ENCODE measurements around the gene ADIG. TPM values are rescaled to one million over a fixed set of nuclear protein-coding genes. Genes with fewer than 3 reads are reported as not detected.
A peak's percentile ranks its signal among the peaks of the same experiment; 100 is the strongest.

The ADIG gene
- total and polyA plus RNA-seq, 2 of the 13 experiments (the other 11 are each of a cell fraction or from before 2014, with no cell fraction given) = 0.15 TPM; not detected in 1

- peak; percentile 69 for TF ChIP-seq HMGXB3 (CRISPR knock-in tag; IDR thresholded peaks at IDR 0.05; ENCODE audit: borderline replicate concordance)
- peak; percentile 96 for TF ChIP-seq ZNF747 (CRISPR knock-in tag; IDR thresholded peaks at IDR 0.05; ENCODE audit: borderline replicate concordance)
- TF ChIP-seq ZNF331 (CRISPR knock-in tag; IDR thresholded peaks at IDR 0.05) = peak; percentile 98
- TF ChIP-seq KAT2B (IDR thresholded peaks at IDR 0.05; ENCODE audit: borderline replicate concordance, low read depth, low read length) = peak; percentile 61
- peak; percentile 73 for TF ChIP-seq ZBTB38 (CRISPR knock-in tag; IDR thresholded peaks at IDR 0.05)
- TF ChIP-seq ZSCAN9 (CRISPR knock-in tag; IDR thresholded peaks at IDR 0.05; ENCODE audit: borderline replicate concordance) = peak; percentile 85; the same call in 1 of the 2 replicates
- TF ChIP-seq ZFP91 (CRISPR knock-in tag; IDR thresholded peaks at IDR 0.05; ENCODE audit: borderline replicate concordance) = peak; percentile 79; the same call in 1 of the 2 replicates
- peak; percentile 58; the same call in 1 of the 2 replicates for TF ChIP-seq ZNF574 (CRISPR knock-in tag; IDR thresholded peaks at IDR 0.05)
- peak; percentile 68 for TF ChIP-seq PHF8 (CRISPR knock-in tag; IDR thresholded peaks at IDR 0.05)
- TF ChIP-seq ATF3 (CRISPR knock-in tag; IDR thresholded peaks at IDR 0.05) = 0 out of 2 replicates have a peak, but pooled peaks have one; percentile 50
- TF ChIP-seq STAG1 (CRISPR knock-in tag; IDR thresholded peaks at IDR 0.05) = 0 out of 2 replicates have a peak, but pooled peaks have one; percentile 6
- TF ChIP-seq HNF4G (IDR thresholded peaks at IDR 0.05; ENCODE audit: borderline replicate concordance, low read depth, low read length) = peak; percentile 76; the same call in 1 of the 2 replicates
- peak; percentile 85; the same call in 1 of the 2 replicates for TF ChIP-seq HNF4G (CRISPR knock-in tag; IDR thresholded peaks at IDR 0.05; ENCODE audit: borderline replicate concordance, low read depth)
- TF ChIP-seq ASH2L (IDR thresholded peaks at IDR 0.05; ENCODE audit: insufficient read length, low read depth, low read length) = peak; percentile 81
- 0 out of 2 replicates have a peak, but pooled peaks have one; percentile 62 for TF ChIP-seq DRAP1 (CRISPR knock-in tag; IDR thresholded peaks at IDR 0.05)
- TF ChIP-seq EHMT2 (IDR thresholded peaks at IDR 0.05; ENCODE audit: borderline replicate concordance, low read depth, low read length) = peak; percentile 99
- TF ChIP-seq SALL1 (CRISPR knock-in tag; IDR thresholded peaks at IDR 0.05) = peak; percentile 97
- TF ChIP-seq ZNF598 (CRISPR knock-in tag; IDR thresholded peaks at IDR 0.05; ENCODE audit: borderline replicate concordance) = peak; percentile 87; the same call in 1 of the 2 replicates
- no peak for TF ChIP-seq ZBTB20 (CRISPR knock-in tag; IDR thresholded peaks at IDR 0.05; ENCODE audit: borderline replicate concordance, low read depth)
These were observed 4.6 kb downstream of the ADIG start (continued) for GRCh38 chr20:38585404-38586180.

Measured in HepG2 (cell line).